ENCODE results near the gene ING5.

ING5 gene

GRCh38 chr2:241654551-241654950 is 47.3 kb upstream of the ING5 start:
- H3K9me3 ChIP-seq (ENCODE audit: control insufficient read depth, low read length) = no peaks in the 10 kb centered on the region
- no peak overlapping the region for H3K4me2 ChIP-seq (ENCODE audit: low read length)
- no peak overlapping the region for H3K4me3 ChIP-seq (ENCODE audit: low read depth, low read length)
- peaks cover 6% of the 10 kb centered on the region for H3K79me2 ChIP-seq
- H3K9ac ChIP-seq = no peak overlapping the region
- TF ChIP-seq CTCF (IDR thresholded peaks at IDR 0.05) = no peak
- H3K27me3 ChIP-seq (ENCODE audit: control insufficient read depth, insufficient read depth, low read length) = no peaks in the 10 kb centered on the region
- no peak overlapping the region for H3K27ac ChIP-seq
- H3K4me1 ChIP-seq = no peaks in the 10 kb centered on the region
- H2AFZ ChIP-seq = no peak overlapping the region
- H3K36me3 ChIP-seq (ENCODE audit: control insufficient read depth, insufficient read depth, low read length) = no peaks in the 10 kb centered on the region

GRCh38 chr2:241655516-241656189 is 46.2 kb upstream of the ING5 start:
- Histone ChIP-seq H3K4me2 (ENCODE audit: low read length) (no peak overlapping the region), H3K79me2 (peaks cover 5% of the 10 kb centered on the region), H3K9ac (no peak overlapping the region), H3K4me3 (ENCODE audit: low read depth, low read length) (no peak overlapping the region), H2AFZ (no peak overlapping the region), H3K4me1 (no peaks in the 10 kb centered on the region), H3K27ac (no peak overlapping the region), H3K27me3 (ENCODE audit: control insufficient read depth, insufficient read depth, low read length) (no peaks in the 10 kb centered on the region), H3K36me3 (ENCODE audit: control insufficient read depth, insufficient read depth, low read length) (no peaks in the 10 kb centered on the region), H3K9me3 (ENCODE audit: control insufficient read depth, low read length) (no peaks in the 10 kb centered on the region)
- TF ChIP-seq CTCF (IDR thresholded peaks at IDR 0.05) = no peak

- H3K27ac ChIP-seq = no peak overlapping the region
- H3K9ac ChIP-seq = no peak overlapping the region
- H2AFZ ChIP-seq = no peak overlapping the region
- H3K27me3 ChIP-seq (ENCODE audit: control insufficient read depth, insufficient read depth, low read length) = no peaks in the 10 kb centered on the region
- TF ChIP-seq CTCF (IDR thresholded peaks at IDR 0.05) = no peak
- H3K4me3 ChIP-seq (ENCODE audit: low read depth, low read length) = no peak overlapping the region
- no peaks in the 10 kb centered on the region for H3K4me1 ChIP-seq
- no peak overlapping the region for H3K4me2 ChIP-seq (ENCODE audit: low read length)
- no peaks in the 10 kb centered on the region for H3K36me3 ChIP-seq (ENCODE audit: control insufficient read depth, insufficient read depth, low read length)
- peaks cover 3% of the 10 kb centered on the region for H3K79me2 ChIP-seq
- no peaks in the 10 kb centered on the region for H3K9me3 ChIP-seq (ENCODE audit: control insufficient read depth, low read length)
Measured at GRCh38 chr2:241656190-241656741, 45.6 kb upstream of the ING5 start.

GRCh38 chr2:241657786-241658254 is 44.0 kb upstream of the ING5 start:
- peaks cover 3% of the 10 kb centered on the region for H3K79me2 ChIP-seq
- no peaks in the 10 kb centered on the region for H3K36me3 ChIP-seq (ENCODE audit: control insufficient read depth, insufficient read depth, low read length)
- no peak overlapping the region for H2AFZ ChIP-seq
- H3K4me3 ChIP-seq (ENCODE audit: low read depth, low read length) = no peak overlapping the region
- no peak for TF ChIP-seq CTCF (IDR thresholded peaks at IDR 0.05)
- no peaks in the 10 kb centered on the region for H3K4me1 ChIP-seq
- no peaks in the 10 kb centered on the region for H3K9me3 ChIP-seq (ENCODE audit: control insufficient read depth, low read length)
- H3K27ac ChIP-seq = no peak overlapping the region
- no peak overlapping the region for H3K4me2 ChIP-seq (ENCODE audit: low read length)
- no peaks in the 10 kb centered on the region for H3K27me3 ChIP-seq (ENCODE audit: control insufficient read depth, insufficient read depth, low read length)
- H3K9ac ChIP-seq = no peak overlapping the region

- no peaks in the 10 kb centered on the region for H3K9me3 ChIP-seq (ENCODE audit: control insufficient read depth, low read length)
- H3K36me3 ChIP-seq (ENCODE audit: control insufficient read depth, insufficient read depth, low read length) = no peaks in the 10 kb centered on the region
- H3K27me3 ChIP-seq (ENCODE audit: control insufficient read depth, insufficient read depth, low read length) = no peaks in the 10 kb centered on the region
- no peak overlapping the region for H3K27ac ChIP-seq
- no peak overlapping the region for H2AFZ ChIP-seq
- no peak overlapping the region for H3K4me2 ChIP-seq (ENCODE audit: low read length)
- no peaks in the 10 kb centered on the region for H3K4me1 ChIP-seq
- H3K9ac ChIP-seq = no peak overlapping the region
- H3K4me3 ChIP-seq (ENCODE audit: low read depth, low read length) = no peak overlapping the region
- no peak for TF ChIP-seq CTCF (IDR thresholded peaks at IDR 0.05)
- H3K79me2 ChIP-seq = peaks cover under 1% of the 10 kb centered on the region
Measured at GRCh38 chr2:241658296-241658695, 43.5 kb upstream of the ING5 start.

All from parathyroid adenoma (tissue), 2 donors.